Astrocyte (in vitro differentiated cells and primary cell): Measurements from ENCODE around the gene OTOF. TPM values are rescaled to one million over a fixed set of nuclear protein-coding genes. Genes with fewer than 3 reads are reported as not detected.

Experiments
- DNase-seq: peaks from one replicate; pipeline ENCODE4 v3.0.0-alpha.2; 2010; ENCODE audit warnings: low read depth
- FAIRE-seq: peaks from 2 replicates; lab custom pipeline; 2011; peaks lifted over from hg19 to GRCh38; lab: Jason Lieb, UNC
- H2AFZ ChIP-seq: 2 replicates; pipeline ENCODE4 v1.6.0; 2012; ENCODE audit warnings: low read depth, low read length, inconsistent platforms
- H3K27ac ChIP-seq: 2 replicates; pipeline ENCODE4 v1.5.1; 2011; ENCODE audit warnings: low read depth, low read length, inconsistent platforms
- H3K27me3 ChIP-seq: 2 replicates; pipeline ENCODE4 v1.6.0; 2011; ENCODE audit warnings: low read length, inconsistent platforms; ENCODE audit not compliant: insufficient read depth
- H3K36me3 ChIP-seq: 2 replicates; pipeline ENCODE4 v1.5.1; 2011; ENCODE audit warnings: low read length, inconsistent platforms; ENCODE audit not compliant: insufficient read depth
- H3K4me1 ChIP-seq: 2 replicates; pipeline ENCODE4 v1.5.1; 2011; ENCODE audit warnings: low read length, inconsistent platforms; ENCODE audit not compliant: insufficient read depth
- H3K4me2 ChIP-seq: 2 replicates; pipeline ENCODE4 v1.6.0; 2012; ENCODE audit warnings: low read length, inconsistent platforms
- H3K4me3 ChIP-seq: 2 replicates; pipeline ENCODE4 v1.5.1; 2011; ENCODE audit warnings: low read depth, mild to moderate bottlenecking, low read length, inconsistent platforms; ENCODE audit not compliant: insufficient read depth
- H3K79me2 ChIP-seq: 2 replicates; pipeline ENCODE4 v1.6.0; 2012; ENCODE audit warnings: mild to moderate bottlenecking, low read length, inconsistent platforms; ENCODE audit not compliant: insufficient read depth
- H3K9ac ChIP-seq: 2 replicates; pipeline ENCODE4 v1.6.0; 2012; ENCODE audit warnings: mild to moderate bottlenecking, low read length, inconsistent platforms
- H3K9me3 ChIP-seq: 2 replicates; pipeline ENCODE4 v1.5.1; 2012; ENCODE audit warnings: low read depth, mild to moderate bottlenecking, low read length, inconsistent platforms; ENCODE audit not compliant: insufficient read depth
- H4K20me1 ChIP-seq: 2 replicates; pipeline ENCODE4 v1.6.0; 2012; ENCODE audit warnings: low read length, inconsistent platforms; ENCODE audit not compliant: insufficient read depth
- H3K27ac Mint-ChIP-seq: one replicate; pipeline ENCODE4 v1.8.0; 2021; ENCODE audit warnings: mild to moderate bottlenecking, mixed read lengths; ENCODE audit not compliant: unreplicated experiment
- H3K27me3 Mint-ChIP-seq: one replicate; pipeline ENCODE4 v1.8.0; 2021; ENCODE audit warnings: low read depth, mixed read lengths; ENCODE audit not compliant: unreplicated experiment
- H3K36me3 Mint-ChIP-seq: one replicate; pipeline ENCODE4 v1.8.0; 2021; ENCODE audit warnings: low read depth, mixed read lengths; ENCODE audit not compliant: unreplicated experiment
- H3K4me1 Mint-ChIP-seq: one replicate; pipeline ENCODE4 v1.8.0; 2021; ENCODE audit warnings: low read depth, mixed read lengths; ENCODE audit not compliant: unreplicated experiment
- H3K4me3 Mint-ChIP-seq: one replicate; pipeline ENCODE4 v1.8.0; 2021; ENCODE audit warnings: mild to moderate bottlenecking, moderate library complexity, mixed read lengths; ENCODE audit not compliant: unreplicated experiment
- H3K9me3 Mint-ChIP-seq: one replicate; pipeline ENCODE4 v1.8.0; 2021; ENCODE audit warnings: mild to moderate bottlenecking, mixed read lengths; ENCODE audit not compliant: unreplicated experiment
- CTCF ChIP-seq: IDR thresholded peaks from 2 replicates; pipeline ENCODE4 v1.5.1; 2011; ENCODE audit warnings: low read depth, mild to moderate bottlenecking, inconsistent platforms, low read length, moderate library complexity; ENCODE audit not compliant: insufficient read depth
- EZH2 ChIP-seq: IDR thresholded peaks from 2 replicates; pipeline ENCODE4 v1.6.1; 2012; ENCODE audit warnings: mild to moderate bottlenecking, low read length, inconsistent platforms; ENCODE audit not compliant: insufficient read depth
- total RNA-seq: library from RNA; stranded (reverse); gene quantifications from 2 replicates; pipeline ENCODE4 v1.2.1, GENCODE V29; 2021

The OTOF gene
- total RNA-seq, 1 donor from 2014 or later, result not detected

GRCh38 chr2:26438526-26438925, 39.4 kb downstream of the OTOF start:
- no peak overlapping the region for H3K4me3 Mint-ChIP-seq
- no peaks in the 10 kb centered on the region for H4K20me1 ChIP-seq
- H3K4me2 ChIP-seq, result peak overlapping the region; percentile 55
- H3K27ac ChIP-seq, result peak overlapping the region; percentile 49
- H3K79me2 ChIP-seq, result no peaks in the 10 kb centered on the region
- H3K27me3 Mint-ChIP-seq, result no peaks in the 10 kb centered on the region
- no peaks in the 10 kb centered on the region for H3K36me3 ChIP-seq
- no peaks in the 10 kb centered on the region for H3K9me3 ChIP-seq
- peaks cover 16% of the 10 kb centered on the region for H3K4me1 Mint-ChIP-seq
- no peak overlapping the region for H3K9ac ChIP-seq
- peaks cover 1% of the 10 kb centered on the region for H3K36me3 Mint-ChIP-seq
- peaks cover 1% of the 10 kb centered on the region for H3K9me3 Mint-ChIP-seq
- H3K4me1 ChIP-seq, result peaks cover 7% of the 10 kb centered on the region
- peak overlapping the region; percentile 54 for H2AFZ ChIP-seq
- H3K4me3 ChIP-seq, result no peak overlapping the region
- peak overlapping the region; percentile 21 for H3K27ac Mint-ChIP-seq
- H3K27me3 ChIP-seq, result no peaks in the 10 kb centered on the region
- FAIRE-seq, result no peak
- no peak for TF ChIP-seq CTCF
- no peak for TF ChIP-seq EZH2
- DNase-seq, result peak; percentile 64

DNA sequence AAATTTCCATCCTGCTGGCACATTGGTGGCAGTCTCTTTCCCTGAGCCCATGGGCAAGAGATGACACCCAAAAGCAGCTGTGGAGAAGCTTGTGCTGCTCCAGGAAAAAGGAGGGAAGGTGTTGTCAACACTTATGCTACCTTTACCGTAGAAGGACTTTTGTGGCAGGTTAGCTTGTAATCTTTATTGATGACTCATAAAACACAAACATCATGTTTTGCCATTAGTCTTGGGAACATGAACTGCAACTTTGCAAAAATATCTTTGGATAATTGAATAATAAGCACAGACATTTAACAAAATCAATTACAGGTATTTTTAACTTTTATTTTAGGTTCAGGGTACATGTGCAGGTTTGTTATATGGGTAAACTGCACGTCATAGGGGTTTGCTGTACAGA, 42.8 kb downstream of the OTOF start:
- H3K27me3 ChIP-seq, result no peaks in the 10 kb centered on the region
- H3K27ac ChIP-seq, result no peak overlapping the region
- H3K27me3 Mint-ChIP-seq, result no peaks in the 10 kb centered on the region
- H4K20me1 ChIP-seq, result no peaks in the 10 kb centered on the region
- H3K36me3 ChIP-seq, result no peaks in the 10 kb centered on the region
- H3K9me3 ChIP-seq, result no peaks in the 10 kb centered on the region
- no peak overlapping the region for H3K27ac Mint-ChIP-seq
- H3K4me1 ChIP-seq, result peaks cover 7% of the 10 kb centered on the region
- H3K4me3 Mint-ChIP-seq, result no peak overlapping the region
- no peak for DNase-seq
- no peak overlapping the region for H3K4me3 ChIP-seq
- no peak for FAIRE-seq
- H3K4me1 Mint-ChIP-seq, result peaks cover 26% of the 10 kb centered on the region
- no peaks in the 10 kb centered on the region for H3K79me2 ChIP-seq
- H3K36me3 Mint-ChIP-seq, result peaks cover 1% of the 10 kb centered on the region
- no peak overlapping the region for H3K9ac ChIP-seq
- H3K9me3 Mint-ChIP-seq, result peaks cover 1% of the 10 kb centered on the region
- H2AFZ ChIP-seq, result no peak overlapping the region
- no peak for TF ChIP-seq CTCF
- TF ChIP-seq EZH2, result no peak
- H3K4me2 ChIP-seq, result no peak overlapping the region

DNA sequence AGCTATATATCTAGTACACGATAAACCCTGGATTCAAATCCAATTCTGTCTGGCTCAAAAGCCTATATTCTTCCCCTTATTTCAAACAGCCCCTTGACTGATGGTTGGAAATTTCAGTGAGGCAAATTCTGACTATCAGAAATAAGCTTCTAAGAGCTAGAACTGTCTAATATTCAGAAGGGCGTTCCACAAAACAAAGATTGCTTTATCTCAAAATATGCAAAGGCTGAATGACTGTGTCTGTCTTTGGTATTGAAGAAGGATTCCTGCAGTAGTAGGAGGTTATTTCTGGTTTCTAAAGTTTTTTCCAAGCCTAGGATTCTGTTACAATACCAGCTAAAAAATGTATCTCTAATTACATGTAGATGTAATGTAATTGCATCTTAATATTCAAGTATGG, 45.1 kb downstream of the OTOF start:
- peak; percentile 7 for DNase-seq
- Mint-ChIP-seq H3K27me3 (no peaks in the 10 kb centered on the region), H3K36me3 (peaks cover 1% of the 10 kb centered on the region), H3K4me1 (peaks cover 13% of the 10 kb centered on the region), H3K9me3 (peaks cover 1% of the 10 kb centered on the region), H3K4me3 (no peak overlapping the region), H3K27ac (no peak overlapping the region)
- H3K27ac ChIP-seq, result no peak overlapping the region
- H3K4me1 ChIP-seq, result no peaks in the 10 kb centered on the region
- H2AFZ ChIP-seq, result no peak overlapping the region
- no peaks in the 10 kb centered on the region for H3K79me2 ChIP-seq
- no peaks in the 10 kb centered on the region for H3K27me3 ChIP-seq
- no peaks in the 10 kb centered on the region for H3K9me3 ChIP-seq
- H3K36me3 ChIP-seq, result no peaks in the 10 kb centered on the region
- H3K9ac ChIP-seq, result no peak overlapping the region
- H3K4me2 ChIP-seq, result no peak overlapping the region
- TF ChIP-seq EZH2, result no peak
- no peak overlapping the region for H3K4me3 ChIP-seq
- H4K20me1 ChIP-seq, result no peaks in the 10 kb centered on the region
- FAIRE-seq, result no peak
